ENCODE measurements around the gene HPGDS. TPM values are rescaled to one million over a fixed set of nuclear protein-coding genes. Genes with fewer than 3 reads are reported as not detected.
"Not testable (repeated sequence)": the region's sequence is repeated elsewhere in the genome, so short reads cannot be mapped to it uniquely, and the experiment has no call there.

Gene HPGDS
- total RNA-seq, 1 donor from 2014 or later = 2.8 TPM

DNA sequence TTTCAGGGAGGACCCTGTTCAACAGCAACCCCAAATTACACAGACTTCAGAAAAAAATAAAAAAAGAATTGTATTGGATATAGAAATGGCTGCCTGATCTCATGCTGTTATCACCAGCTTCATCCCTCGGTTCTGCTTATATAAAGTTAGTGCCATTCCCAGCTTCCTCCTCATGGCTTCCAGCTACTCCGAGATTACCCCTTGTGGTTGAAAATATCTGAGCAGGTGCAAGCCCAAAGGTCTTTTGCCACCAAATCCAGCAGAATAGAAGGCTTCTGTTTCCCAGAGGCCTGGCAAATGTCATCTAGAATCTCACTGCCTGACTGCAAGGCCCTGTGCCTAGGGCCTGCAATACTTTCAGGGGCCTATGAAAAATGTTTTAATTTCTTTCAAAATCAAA is 13.8 kb upstream of the HPGDS start:
- DNase-seq = no peak

DNA sequence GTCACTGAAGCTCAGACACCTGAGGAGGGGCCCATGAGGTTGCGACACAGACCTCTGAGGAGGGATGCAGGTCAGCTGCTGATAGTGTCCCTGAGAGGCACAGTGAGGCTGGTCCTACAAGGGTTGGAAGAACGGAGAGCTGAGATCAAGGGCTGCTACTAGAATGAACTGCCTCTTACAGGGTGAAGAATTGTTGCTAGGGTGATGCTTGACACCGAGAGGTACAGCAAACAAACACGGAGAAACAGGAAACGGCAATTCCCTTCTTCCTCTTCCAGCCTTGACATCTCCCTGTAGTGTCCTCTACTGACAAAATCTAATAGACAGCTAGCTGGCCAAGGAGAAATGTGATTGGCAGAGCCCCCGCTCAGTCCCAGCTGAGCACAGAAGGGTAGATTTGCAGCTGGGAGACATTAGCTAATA is 11.8 kb upstream of the HPGDS start:
- no peak for DNase-seq

DNA sequence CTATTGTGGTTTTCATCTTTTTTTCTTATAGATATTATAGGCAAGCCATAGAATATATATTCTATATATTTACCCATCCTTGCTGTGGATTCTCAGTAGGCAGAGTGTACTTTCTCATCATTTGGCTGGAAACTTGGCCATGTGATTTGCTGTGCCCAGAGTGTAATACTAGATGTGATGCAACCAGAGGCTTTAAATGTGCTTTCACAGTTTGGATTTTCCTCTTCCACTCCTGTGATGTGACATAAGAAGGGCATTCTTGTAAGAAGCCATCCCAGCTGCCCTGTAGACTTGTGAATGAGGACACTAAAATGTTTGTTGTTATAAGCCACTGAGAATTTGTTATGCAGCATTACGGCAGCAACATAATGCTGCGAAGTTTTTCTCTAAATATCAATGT is 10.4 kb upstream of the HPGDS start:
- no peak for DNase-seq

DNA sequence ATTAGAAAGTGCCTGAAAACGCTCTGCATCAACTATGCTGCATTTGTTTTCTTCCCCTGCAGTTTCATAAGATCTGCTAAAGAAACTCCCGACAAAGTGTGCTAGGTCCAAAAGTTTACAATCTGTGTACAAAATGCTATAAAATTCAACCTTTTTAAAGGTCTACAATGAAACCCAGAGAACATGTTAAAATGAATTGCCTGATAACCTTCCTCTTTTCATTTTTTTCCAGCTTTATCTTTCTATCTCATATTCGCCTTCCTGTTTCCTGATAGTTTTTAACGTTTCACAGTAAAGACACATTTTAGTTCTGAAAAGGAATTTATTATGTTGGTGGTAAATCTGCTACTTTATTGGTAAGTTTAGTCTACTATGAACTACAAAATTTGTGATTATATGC is 9.5 kb upstream of the HPGDS start:
- DNase-seq = no peak

GRCh38 chr4:94351319-94351718 is 8.7 kb upstream of the HPGDS start:
- DNase-seq = no peak

DNA sequence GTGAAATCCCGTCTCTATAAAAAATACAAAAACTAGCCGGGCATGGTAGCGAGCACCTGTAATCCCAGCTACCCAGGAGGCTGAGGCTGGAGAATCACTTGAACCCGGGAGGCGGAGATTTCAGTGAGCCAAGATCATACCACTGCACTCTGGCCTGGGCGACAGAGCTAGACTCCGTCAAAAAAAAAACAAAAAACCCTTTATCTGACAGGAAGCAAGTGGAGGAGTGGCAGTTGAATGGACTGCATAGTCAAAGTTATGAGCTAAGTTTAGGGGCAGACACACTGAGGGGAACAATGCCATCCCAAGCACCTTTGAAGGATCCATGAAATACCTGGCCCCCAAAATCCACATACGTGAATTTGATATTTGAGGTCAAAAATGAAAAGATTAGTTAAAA is 7.5 kb upstream of the HPGDS start:
- no peak for DNase-seq

DNA sequence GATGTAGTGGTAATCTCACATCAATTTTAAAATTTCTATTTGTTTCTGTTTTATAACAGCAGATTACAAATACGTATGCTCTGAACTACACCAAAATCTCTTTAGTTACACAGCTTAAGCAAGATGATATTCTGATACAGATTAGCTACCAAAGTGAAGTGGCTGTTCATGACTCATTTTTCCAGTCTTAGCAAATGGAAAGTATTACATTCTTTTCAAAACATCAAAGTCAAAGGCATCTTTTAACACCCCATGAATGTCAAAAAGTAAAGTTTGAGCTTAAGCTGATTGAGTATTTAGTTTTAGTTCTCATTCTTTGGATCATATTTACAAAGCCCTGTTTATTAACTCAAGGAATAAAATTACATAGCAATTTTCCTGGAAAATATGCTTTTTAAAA is 6.6 kb upstream of the HPGDS start:
- no peak for DNase-seq

GRCh38 chr4:94348666-94349065 is 6.0 kb upstream of the HPGDS start:
- DNase-seq = no peak

DNA sequence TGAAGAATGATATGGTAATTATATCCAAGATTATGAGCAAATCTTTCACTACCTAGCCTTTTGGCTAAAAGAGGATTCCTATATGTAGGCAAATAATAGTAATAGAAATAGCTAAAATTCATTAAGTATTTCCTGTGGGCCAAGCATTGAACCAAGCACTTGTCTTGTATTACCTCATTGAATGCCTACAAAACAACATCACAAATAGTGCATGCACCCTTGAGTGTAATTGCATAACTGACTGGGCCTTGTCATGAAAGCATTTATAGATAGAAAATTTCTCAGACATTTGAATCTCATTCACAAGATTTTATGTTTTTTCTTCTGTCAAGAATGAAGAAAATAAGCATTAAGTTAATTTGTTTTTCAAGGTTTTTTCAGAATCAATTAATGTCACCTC is 3.9 kb upstream of the HPGDS start:
- no peak for DNase-seq

GRCh38 chr4:94345969-94346368 is 3.3 kb upstream of the HPGDS start:
- DNase-seq = no peak

DNA sequence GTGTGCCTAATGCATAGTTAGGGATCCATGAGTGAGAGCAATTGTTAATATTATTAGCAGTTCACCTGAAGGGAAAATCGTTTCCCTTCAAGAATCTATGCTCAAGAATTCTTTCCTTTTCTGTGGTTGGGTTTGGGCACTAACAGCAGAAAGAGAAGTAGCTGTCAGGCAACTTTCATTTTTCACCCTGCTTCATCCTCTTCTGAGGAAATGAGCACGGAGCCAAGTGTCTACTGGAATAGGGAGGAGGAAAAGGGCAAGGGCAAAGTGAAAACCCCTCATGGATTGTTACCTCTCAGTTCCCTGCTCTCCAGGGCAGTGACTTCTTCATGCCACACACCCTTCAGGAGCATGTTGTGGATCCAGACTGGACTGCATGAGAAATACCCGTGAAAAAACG is 2.6 kb upstream of the HPGDS start:
- DNase-seq = no peak

DNA sequence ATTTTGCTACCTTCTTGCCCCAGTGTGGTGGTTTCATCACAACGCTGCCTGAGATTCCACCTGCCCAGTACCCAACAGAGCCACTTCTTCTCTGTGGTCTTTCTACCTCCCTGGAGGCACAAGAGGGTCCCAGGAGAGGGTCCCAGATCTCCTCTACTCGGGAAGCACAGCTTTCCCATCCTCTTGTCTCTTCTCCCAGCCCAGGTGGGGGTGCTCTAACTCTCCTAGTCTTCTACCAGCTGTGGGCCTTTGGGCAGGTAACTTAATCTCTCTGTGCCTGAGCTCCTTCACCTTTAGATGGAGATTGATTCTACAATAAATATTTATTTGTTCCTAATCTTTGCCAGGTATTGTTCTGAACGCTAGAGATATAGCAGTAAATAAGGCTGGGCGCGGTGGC is 1.8 kb upstream of the HPGDS start:
- no peak for DNase-seq

GRCh38 chr4:94341481-94342370 is 910 bp downstream of the HPGDS start:
- no peak for DNase-seq

DNA sequence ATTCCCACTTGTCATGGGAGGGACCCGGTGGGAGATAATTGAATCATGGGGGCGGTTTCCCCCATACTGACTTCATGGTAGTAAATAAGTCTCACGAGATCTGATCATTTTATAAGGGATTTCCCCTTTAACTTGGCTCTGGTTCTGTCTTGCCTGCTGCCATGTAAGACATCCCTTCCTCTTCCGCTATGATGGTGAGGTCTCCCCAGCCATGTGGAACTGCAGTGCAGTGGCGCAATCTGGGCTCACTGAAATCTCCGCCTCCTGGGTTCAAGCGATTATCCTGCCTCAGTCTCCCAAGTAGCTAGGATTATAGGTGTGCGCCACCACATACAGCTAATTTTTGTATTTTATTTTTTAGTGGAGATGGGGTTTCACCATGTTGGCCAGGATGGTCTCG is 2.9 kb downstream of the HPGDS start:
- DNase-seq = no peak

GRCh38 chr4:94338681-94339351 is 3.8 kb downstream of the HPGDS start:
- DNase-seq = no peak

DNA sequence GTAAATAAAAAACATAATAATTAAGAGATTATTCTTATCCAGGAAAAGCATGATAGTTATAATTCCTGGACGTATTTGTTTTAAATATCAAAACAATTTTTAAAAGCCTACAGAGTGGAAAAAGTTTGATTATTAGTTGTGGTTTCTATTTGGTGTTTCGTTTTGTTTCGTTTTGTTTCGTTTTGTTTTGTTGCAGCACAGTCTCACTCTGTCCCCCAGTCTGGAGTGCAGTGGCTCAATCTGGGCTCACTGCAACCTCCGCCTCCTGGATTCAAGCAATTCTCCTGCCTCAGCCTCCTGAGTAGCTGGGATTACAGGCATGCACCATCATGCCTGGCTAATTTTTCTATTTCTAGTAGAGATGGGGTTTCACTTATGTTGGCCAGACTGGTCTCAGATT is 5.8 kb downstream of the HPGDS start:
- not testable (repeated sequence) for DNase-seq

DNA sequence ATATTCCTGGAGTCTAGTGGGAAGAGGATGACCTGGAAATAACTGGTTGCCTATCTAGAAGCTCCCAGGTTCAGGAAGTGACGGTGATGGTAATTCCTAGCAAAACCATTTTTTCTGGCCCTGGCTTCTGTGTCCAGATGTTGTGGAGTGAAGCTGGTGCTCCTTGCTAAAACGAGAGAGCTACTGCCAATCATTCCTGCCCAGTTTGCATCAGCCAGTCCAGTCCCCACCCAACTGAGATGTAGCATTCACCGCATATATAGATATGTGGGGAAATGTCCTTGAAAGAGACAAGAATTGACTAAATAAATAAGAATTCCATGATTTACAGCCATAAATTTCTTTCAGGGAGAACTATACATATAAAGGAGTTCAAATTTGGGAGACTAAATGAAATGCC is 6.3 kb downstream of the HPGDS start:
- no peak for DNase-seq

DNA sequence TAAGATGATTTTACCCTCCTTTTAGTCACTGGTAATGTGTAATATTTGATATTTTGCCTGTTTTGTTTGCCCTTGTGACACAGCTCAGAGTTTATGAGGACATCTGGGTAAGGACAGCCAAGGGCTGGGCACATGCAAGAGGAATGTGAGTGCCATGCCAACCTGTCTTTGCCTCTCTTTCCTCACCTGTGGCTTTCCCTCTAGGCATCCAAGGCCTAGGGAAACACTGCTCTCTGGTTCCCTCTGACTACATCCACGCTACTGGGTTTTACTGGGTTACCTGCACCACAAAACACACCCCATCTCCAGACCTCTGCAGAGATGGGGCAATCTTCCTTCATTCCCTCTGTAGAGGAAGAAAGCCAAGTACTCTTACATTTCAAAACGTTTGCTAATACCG is 7.7 kb downstream of the HPGDS start:
- DNase-seq = no peak

GRCh38 chr4:94334476-94334875 is 8.2 kb downstream of the HPGDS start:
- no peak for DNase-seq

DNA sequence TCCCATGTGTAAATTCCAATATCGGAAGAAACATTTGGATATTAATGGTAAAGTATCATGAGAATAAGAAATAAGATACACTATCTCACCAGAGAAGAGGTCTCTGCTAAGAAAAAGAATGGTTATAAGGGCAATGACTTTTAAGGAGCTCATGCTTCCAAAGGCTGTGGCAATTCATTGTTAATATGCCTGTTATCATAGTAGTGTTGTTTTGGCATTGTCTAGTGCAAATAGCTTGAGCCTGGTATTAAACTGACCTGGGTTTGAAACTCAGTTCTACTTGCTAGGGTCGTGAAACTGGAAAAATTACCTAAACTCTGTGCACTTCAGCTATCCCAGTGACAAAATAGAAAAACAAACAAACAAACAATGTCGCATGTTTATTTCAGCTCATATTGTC is 8.8 kb downstream of the HPGDS start:
- no peak for DNase-seq

GRCh38 chr4:94332983-94333590 is 9.5 kb downstream of the HPGDS start:
- DNase-seq = no peak

GRCh38 chr4:94329933-94330332 is 12.7 kb downstream of the HPGDS start:
- no peak for DNase-seq

DNA sequence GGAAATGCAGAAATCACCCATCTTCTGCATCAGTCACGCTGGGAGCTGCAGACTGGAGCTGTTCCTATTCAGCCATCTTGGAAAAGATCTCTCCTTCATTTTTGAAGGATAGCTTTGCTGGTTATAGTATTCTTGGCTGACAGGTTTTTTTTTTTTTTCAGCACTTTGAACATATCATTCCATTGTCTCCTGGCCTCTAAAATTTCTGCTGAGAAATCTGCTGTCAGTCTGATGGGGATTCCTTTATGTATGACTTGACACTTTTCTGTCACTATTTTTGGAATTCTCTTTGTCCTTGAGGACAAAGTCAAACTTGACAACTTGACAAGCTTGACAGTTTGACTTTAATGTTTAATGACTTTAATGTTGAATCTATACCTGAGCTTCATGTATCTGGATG is 16.8 kb downstream of the HPGDS start:
- no peak for DNase-seq

- DNase-seq = not testable (repeated sequence)
These were observed 22.7 kb downstream of the HPGDS start for GRCh38 chr4:94319927-94320326.

Measured in tongue (tissue), 2 donors.